GM19467 (cell line): Measurements from ENCODE around the gene RAB8A.

Source experiments
- ATAC-seq: cut with Tn5 transposase; IDR thresholded peaks from one replicate; pipeline ENCODE4 v1.9.1; 2021; ENCODE audit warnings: mild to moderate bottlenecking, moderate library complexity; ENCODE audit not compliant: unreplicated experiment

The RAB8A gene

GRCh38 chr19:16111160-16111908, at the start of gene RAB8A:
Gene RAB8A, plus strand, starts transcription at chr19:16111889. Its CDS starts 13 bp downstream, at chr19:16111902.
- ATAC-seq, result peak; percentile 88

GRCh38 chr19:16061943-16062342, 49.7 kb upstream of the RAB8A start:
- no peak for ATAC-seq

GRCh38 chr19:16062789-16063188, 48.9 kb upstream of the RAB8A start:
- ATAC-seq, result no peak

DNA sequence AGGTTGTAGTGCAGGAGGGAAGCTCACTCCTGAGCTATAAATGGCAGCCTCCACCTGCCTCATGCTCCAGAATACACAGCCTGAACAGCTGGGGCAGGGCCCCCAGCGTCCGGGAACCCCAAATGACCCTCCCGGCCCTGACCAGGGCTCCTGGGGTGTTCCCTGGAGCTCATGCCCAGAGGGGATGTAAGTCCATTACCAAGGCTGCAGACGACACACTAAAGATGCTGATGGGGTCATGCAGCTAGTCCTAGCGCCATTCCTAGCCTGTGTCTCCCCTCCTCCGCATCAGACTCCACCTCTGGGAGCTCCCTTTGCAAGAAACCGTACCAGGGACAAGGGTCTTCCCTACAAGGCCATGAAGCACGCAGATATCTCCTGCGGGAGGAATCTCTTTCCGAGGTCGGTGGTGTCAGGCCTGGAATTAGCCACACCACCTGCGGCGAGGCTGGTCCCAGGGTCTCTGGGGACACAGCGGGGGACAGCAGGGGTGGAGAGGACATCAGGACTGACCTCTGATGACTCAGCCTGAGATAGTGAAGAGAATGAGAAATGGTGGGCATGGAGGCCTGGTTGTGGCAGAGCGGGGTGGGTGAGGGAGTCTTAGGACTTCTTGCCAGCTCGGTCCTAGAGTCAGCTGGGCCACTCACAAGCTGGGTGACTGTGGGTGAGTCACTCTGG, 47.3 kb upstream of the RAB8A start:
- no peak for ATAC-seq

GRCh38 chr19:16066611-16067104, 45.0 kb upstream of the RAB8A start:
- no peak for ATAC-seq

DNA sequence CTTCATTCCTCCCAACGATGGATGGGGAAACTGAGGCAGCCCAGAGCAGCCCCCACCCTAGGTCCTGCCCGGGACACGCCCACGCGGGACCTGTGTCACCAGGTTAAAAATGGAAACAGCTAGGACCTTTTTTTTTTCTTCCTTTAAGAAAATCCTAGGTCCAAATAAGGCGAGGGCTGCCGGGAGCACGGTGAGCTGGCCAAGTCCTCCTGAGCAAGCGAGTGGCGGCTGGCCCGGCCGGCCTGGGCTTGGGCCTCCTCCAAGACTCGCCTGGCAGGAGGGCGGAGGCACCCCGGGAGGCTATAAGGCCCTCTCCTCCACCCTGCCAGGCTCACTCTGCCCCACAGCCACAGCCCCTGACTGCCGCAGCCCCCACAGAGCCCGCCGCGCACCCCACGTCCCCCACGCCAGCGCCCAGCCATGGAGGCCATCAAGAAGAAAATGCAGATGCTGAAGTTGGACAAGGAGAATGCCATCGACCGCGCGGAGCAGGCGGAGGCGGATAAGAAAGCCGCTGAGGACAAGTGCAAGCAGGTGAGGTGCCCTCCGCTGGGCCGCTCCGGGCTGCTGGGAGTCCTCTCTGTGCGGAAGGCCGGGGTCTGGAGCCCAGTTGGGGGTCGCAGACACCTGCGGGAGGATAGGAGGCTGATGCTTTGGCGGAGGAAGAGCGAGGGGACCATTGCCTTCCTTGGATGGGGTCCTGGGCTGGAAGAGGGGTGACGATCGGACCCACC, 44.3 kb upstream of the RAB8A start:
- no peak for ATAC-seq

DNA sequence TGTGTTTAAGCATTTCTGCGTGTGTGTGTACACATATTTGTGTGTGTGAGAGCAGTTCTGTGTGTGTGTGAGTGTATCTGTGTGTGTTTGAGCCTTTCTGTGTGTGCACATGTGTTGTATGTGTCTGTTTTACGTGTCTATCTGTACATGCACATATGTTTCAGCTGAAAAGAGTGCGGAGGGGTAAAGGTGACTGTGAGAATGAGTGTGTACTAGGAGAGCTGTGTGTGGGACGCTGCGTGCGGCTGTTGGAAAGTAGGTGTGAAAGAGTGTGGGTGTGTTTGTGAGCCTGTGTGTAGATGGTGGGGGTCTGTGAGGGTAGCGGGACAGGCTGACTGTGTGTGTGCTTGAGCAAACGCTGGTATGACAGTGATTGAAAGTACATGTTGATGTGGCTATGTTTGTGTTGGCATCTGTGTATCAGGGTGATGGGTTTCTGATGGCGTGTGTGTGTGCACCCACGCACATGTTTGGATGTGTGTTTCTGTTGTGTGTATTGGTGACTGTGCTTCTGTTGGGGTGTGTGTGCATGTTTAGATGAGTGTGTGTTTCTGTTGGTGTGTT, 42.9 kb upstream of the RAB8A start:
- ATAC-seq, result no peak

DNA sequence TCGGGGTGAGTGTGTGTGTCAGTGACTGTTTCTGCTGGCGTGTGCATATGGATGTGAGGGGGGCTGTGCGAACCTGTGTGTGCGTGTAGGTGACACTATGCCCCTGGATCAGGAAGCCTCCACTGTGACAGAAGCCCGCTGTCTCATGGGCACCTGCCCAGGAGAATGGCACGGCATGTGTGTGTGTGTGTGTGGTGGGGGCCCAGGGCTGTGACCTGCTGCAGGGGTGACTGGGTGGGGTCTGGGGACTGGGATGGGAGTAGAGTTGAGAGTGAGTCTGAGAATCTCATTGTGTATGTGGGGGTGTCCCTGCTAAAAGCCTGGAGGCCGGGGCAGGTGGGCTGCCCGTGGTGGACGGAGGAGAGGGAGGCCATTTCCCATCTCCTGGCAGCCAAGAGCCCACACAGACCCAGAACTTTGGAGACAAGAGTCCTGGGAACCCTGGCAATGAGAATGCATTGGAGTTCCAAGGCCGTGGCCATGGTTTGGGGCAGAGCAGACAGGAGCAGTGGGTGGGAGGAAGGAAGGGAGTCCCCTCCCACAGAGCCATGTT, 41.8 kb upstream of the RAB8A start:
- no peak for ATAC-seq

DNA sequence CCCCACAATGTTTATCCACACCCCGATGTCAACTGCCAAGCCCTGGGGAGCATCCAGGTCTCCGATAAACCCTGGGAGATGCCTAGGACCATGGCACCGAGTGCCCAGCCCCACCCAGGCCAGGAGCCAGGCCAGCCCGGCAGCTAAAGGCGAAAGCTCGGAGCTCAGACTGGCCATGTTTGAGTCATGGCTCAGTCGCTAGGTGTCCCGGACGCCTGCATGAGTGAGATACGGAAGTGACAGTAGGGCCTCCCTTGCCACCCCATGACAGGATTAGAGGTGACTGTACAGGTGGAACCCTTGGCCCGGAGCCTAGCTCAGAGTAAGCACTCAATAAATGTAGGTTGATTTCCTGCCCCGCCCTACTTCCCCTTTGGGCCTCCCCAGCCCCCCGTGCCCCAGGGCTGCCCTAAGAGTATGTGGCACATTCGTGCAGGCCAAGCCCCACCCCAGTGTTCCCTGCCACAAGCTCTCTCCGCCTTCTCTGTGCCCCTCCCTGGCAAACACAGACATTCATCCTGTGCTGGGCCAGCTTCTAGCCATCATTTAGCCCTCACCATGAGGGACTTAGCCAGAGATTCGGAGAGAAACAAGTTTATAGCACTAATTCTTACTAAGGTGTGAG, 41.2 kb upstream of the RAB8A start:
- ATAC-seq, result no peak

DNA sequence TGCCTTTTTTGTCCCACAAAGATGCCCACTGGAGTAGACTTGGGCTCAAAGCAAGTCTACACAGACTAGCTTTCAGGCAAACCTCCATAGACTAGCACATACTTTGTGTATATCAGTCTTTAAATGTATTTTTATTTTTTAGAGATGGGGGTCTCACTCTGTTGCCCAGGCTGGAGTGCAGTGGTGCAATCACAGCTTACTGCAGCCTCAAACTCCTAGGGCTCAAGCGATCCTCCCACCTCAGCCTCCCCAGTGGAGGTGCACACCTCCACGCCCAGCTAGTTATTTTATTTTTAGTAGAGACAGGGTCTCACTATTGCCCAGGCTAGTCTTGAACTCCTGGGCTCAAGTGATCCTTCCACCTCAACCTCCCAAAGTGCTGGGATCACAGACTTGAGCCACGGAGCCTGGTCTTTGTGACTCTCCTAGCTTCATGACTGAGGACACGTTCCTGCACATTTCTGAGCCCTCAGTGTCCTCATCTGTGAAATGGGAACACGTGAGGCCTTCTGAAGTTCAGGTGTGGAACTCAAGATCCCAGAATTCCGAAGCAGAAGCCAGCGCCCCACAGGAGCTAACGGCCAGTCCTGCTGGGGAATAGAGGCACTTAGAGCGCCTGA, 40.5 kb upstream of the RAB8A start:
- ATAC-seq, result no peak

GRCh38 chr19:16073481-16073880, 38.2 kb upstream of the RAB8A start:
- no peak for ATAC-seq

GRCh38 chr19:16073988-16074387, 37.7 kb upstream of the RAB8A start:
- ATAC-seq, result no peak

- no peak for ATAC-seq
These were observed 37.0 kb upstream of the RAB8A start for GRCh38 chr19:16074488-16075365.

DNA sequence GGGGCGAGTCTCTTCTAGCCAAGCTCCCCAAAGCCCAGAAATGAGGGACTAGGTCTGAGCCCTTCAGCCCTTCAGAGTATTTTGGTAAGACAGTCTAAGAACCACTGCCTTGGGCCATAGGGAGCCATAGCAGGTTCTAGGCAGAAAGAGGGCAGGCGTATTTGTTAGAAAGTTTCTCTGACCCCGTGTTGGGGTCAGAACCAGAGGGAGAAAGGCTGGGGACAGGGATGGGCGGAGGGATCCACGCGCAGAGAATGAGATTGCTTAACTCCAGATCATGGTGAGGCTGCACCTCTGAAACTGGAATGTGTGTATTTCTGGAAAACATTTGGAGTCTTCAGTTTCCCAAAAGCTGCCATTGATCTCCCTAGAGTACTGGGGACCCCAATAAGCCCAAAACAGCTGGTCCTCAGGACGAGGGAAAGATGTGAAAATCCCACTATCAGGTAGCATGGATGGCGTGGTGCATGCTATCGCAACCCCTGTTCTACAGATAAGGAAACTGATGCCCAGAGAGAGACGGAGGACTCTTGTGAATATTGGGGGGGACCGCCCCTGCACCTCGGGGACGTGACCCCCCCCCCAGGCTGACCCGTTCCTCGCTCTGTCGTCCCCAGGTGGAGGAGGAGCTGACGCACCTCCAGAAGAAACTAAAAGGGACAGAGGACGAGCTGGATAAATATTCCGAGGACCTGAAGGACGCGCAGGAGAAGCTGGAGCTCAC, 36.1 kb upstream of the RAB8A start:
- no peak for ATAC-seq

DNA sequence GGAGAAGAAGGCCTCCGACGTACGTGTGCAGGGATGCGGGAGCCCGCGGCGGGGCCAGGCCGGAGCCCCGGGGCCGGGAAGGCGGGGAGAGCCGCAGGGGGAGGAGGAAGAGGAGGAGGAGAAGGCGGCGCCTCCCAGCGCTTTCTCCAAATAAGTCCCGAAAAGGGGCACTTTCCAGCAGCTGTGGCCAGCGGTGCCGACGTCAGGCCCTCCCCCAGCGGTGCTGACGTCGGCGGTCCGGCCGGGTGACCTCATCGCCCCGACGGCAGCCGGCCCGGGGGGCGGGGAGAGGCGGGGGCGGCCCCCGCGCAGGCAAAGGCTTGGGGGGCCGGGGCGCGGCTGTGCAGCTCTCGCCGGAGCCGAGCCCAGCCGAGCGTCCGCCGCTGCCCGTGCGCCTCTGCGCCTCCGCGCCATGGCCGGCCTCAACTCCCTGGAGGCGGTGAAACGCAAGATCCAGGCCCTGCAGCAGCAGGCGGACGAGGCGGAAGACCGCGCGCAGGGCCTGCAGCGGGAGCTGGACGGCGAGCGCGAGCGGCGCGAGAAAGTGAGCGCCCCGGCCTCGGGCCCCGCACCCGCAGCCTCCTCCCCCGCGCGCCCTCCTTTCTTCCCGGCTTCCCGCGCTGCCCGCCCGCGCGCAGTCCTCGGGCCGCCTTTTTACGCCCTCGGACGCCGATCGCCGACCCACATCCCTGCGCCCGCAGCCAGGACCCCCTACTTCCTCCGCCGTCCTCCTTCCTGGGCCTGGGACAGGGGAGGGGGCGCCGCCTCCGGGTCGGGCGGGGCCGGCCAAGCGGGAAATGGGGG, 35.3 kb upstream of the RAB8A start, which contains the start of gene TPM4:
Gene TPM4 (plus strand): TSS at position 342 of the 804 bp plus-strand sequence. CDS start 71 bp downstream, at position 413.
- ATAC-seq, result peak; percentile 53

DNA sequence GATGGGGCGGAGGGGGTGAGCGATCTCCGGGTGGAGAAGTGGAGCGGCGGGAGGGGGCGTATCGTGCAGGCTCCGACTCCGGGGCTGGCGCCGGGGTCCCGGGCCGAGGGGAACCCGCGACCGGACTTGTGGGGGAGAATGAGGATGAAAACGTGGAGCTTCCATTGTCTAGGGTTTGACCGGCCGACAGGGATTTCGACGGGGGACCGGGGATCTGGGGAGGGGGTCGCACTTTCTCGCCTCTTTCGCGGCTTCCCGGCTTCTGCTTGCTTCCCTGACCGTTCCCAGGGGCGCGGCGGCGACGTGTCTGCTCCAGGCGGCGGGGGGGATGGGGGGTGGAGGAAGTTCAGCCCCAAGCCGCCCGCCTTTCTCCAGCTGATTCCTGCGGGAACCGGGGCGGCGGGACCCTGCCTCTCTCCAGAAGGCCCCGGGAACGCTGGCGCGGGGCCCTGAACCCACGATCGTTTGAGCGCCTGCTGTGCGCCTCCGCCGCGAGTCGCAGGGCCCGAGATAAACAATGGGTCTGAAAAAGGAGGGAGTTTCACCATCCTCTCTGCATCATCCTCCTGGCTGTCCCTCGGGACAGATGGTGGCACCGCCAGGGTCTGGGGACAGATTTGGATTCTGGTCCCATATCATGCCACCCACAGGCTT, 34.6 kb upstream of the RAB8A start:
- ATAC-seq, result no peak
